ENCODE measurements around the gene CFL2. TPM values are rescaled to one million over a fixed set of nuclear protein-coding genes. Genes with fewer than 3 reads are reported as not detected.
"Not testable (repeated sequence)": the region's sequence is repeated elsewhere in the genome, so short reads cannot be mapped to it uniquely, and the experiment has no call there.

Gene CFL2
- total RNA-seq, result 241 TPM

GRCh38 chr14:34714320-34715126, at the start of gene CFL2:
Gene CFL2, minus strand, starts transcription at chr14:34714593. Its CDS starts 53 bp downstream, at chr14:34714540.
- no peaks in the 10 kb centered on the region for H3K27me3 ChIP-seq (ENCODE audit: control insufficient read depth in 3 of 3, insufficient read depth in 3 of 3, low read length in 3 of 3)

GRCh38 chr14:34755215-34755614, 40.8 kb upstream of the CFL2 start:
- no peak overlapping the region for H3K4me3 ChIP-seq (ENCODE audit: low read length in 3 of 3)
- H3K4me1 ChIP-seq (ENCODE audit: control insufficient read depth in 3 of 3, insufficient read depth in 3 of 3, low read length in 3 of 3), result no peaks in the 10 kb centered on the region
- no peak overlapping the region for H3K9ac ChIP-seq (ENCODE audit: low read depth in 1 of 3, low read length in 3 of 3)
- no peaks in the 10 kb centered on the region for H3K27me3 ChIP-seq (ENCODE audit: control insufficient read depth in 3 of 3, insufficient read depth in 3 of 3, low read length in 3 of 3)
- peaks cover 3 to 9% (median 9%) of the 10 kb centered on the region in 3 donors for H3K36me3 ChIP-seq (ENCODE audit: control insufficient read depth in 3 of 3, insufficient read depth in 3 of 3, low read length in 3 of 3)
- no peak overlapping the region for H3K27ac ChIP-seq (ENCODE audit: low read depth, low read length)
- H3K9me3 ChIP-seq (ENCODE audit: control insufficient read depth in 3 of 3, low read length in 3 of 3), result no peaks in the 10 kb centered on the region

More at GRCh38 chr14:34714320-34715126, at the start of gene CFL2:
- Histone ChIP-seq H3K4me3 (ENCODE audit: low read length in 3 of 3) (peak within 1 kb of the TSS; percentile 76 to 84 (median 81)), H3K9ac (ENCODE audit: low read depth in 1 of 3, low read length in 3 of 3) (peak within 1 kb of the TSS; percentile 91 to 93 (median 92)), H3K4me1 (ENCODE audit: control insufficient read depth in 3 of 3, insufficient read depth in 3 of 3, low read length in 3 of 3) (peaks cover 10 to 18% (median 14%) of the 10 kb centered on the region in 3 donors), H3K9me3 (ENCODE audit: control insufficient read depth in 3 of 3, low read length in 3 of 3) (no peaks in the 10 kb centered on the region), H3K27ac (ENCODE audit: low read depth, low read length) (peak within 1 kb of the TSS; percentile 86), H3K36me3 (ENCODE audit: control insufficient read depth in 3 of 3, insufficient read depth in 3 of 3, low read length in 3 of 3) (peaks cover 4 to 11% (median 10%) of the 10 kb centered on the region in 3 donors)

GRCh38 chr14:34754687-34755086, 40.3 kb upstream of the CFL2 start:
- peaks cover 3 to 9% (median 9%) of the 10 kb centered on the region in 3 donors for H3K36me3 ChIP-seq (ENCODE audit: control insufficient read depth in 3 of 3, insufficient read depth in 3 of 3, low read length in 3 of 3)
- H3K9me3 ChIP-seq (ENCODE audit: control insufficient read depth in 3 of 3, low read length in 3 of 3), result no peaks in the 10 kb centered on the region
- H3K4me1 ChIP-seq (ENCODE audit: control insufficient read depth in 3 of 3, insufficient read depth in 3 of 3, low read length in 3 of 3), result no peaks in the 10 kb centered on the region
- no peak overlapping the region for H3K9ac ChIP-seq (ENCODE audit: low read depth in 1 of 3, low read length in 3 of 3)
- no peak overlapping the region for H3K27ac ChIP-seq (ENCODE audit: low read depth, low read length)
- no peak overlapping the region for H3K4me3 ChIP-seq (ENCODE audit: low read length in 3 of 3)
- H3K27me3 ChIP-seq (ENCODE audit: control insufficient read depth in 3 of 3, insufficient read depth in 3 of 3, low read length in 3 of 3), result no peaks in the 10 kb centered on the region

GRCh38 chr14:34750670-34751069, 36.3 kb upstream of the CFL2 start:
- no peak overlapping the region for H3K4me3 ChIP-seq (ENCODE audit: low read length in 3 of 3)
- H3K36me3 ChIP-seq (ENCODE audit: control insufficient read depth in 3 of 3, insufficient read depth in 3 of 3, low read length in 3 of 3), result peaks cover 0 to 7% (median 3%) of the 10 kb centered on the region in 3 donors
- no peaks in the 10 kb centered on the region for H3K9me3 ChIP-seq (ENCODE audit: control insufficient read depth in 3 of 3, low read length in 3 of 3)
- no peaks in the 10 kb centered on the region for H3K4me1 ChIP-seq (ENCODE audit: control insufficient read depth in 3 of 3, insufficient read depth in 3 of 3, low read length in 3 of 3)
- no peak overlapping the region for H3K27ac ChIP-seq (ENCODE audit: low read depth, low read length)
- no peak overlapping the region for H3K9ac ChIP-seq (ENCODE audit: low read depth in 1 of 3, low read length in 3 of 3)
- H3K27me3 ChIP-seq (ENCODE audit: control insufficient read depth in 3 of 3, insufficient read depth in 3 of 3, low read length in 3 of 3), result no peaks in the 10 kb centered on the region

- no peak overlapping the region for H3K4me3 ChIP-seq (ENCODE audit: low read length in 3 of 3)
- peaks cover 0 to 7% (median 3%) of the 10 kb centered on the region in 3 donors for H3K36me3 ChIP-seq (ENCODE audit: control insufficient read depth in 3 of 3, insufficient read depth in 3 of 3, low read length in 3 of 3)
- H3K9me3 ChIP-seq (ENCODE audit: control insufficient read depth in 3 of 3, low read length in 3 of 3), result no peaks in the 10 kb centered on the region
- no peaks in the 10 kb centered on the region for H3K4me1 ChIP-seq (ENCODE audit: control insufficient read depth in 3 of 3, insufficient read depth in 3 of 3, low read length in 3 of 3)
- H3K27me3 ChIP-seq (ENCODE audit: control insufficient read depth in 3 of 3, insufficient read depth in 3 of 3, low read length in 3 of 3), result no peaks in the 10 kb centered on the region
- no peak overlapping the region for H3K27ac ChIP-seq (ENCODE audit: low read depth, low read length)
- no peak overlapping the region for H3K9ac ChIP-seq (ENCODE audit: low read depth in 1 of 3, low read length in 3 of 3)
Measured at GRCh38 chr14:34750233-34750632, 35.8 kb upstream of the CFL2 start.

- Histone ChIP-seq H3K9me3 (ENCODE audit: control insufficient read depth in 3 of 3, low read length in 3 of 3) (no peaks in the 10 kb centered on the region), H3K27me3 (ENCODE audit: control insufficient read depth in 3 of 3, insufficient read depth in 3 of 3, low read length in 3 of 3) (no peaks in the 10 kb centered on the region), H3K36me3 (ENCODE audit: control insufficient read depth in 3 of 3, insufficient read depth in 3 of 3, low read length in 3 of 3) (peaks cover 0 to 7% (median 3%) of the 10 kb centered on the region in 3 donors), H3K27ac (ENCODE audit: low read depth, low read length) (no peak overlapping the region), H3K4me1 (ENCODE audit: control insufficient read depth in 3 of 3, insufficient read depth in 3 of 3, low read length in 3 of 3) (no peaks in the 10 kb centered on the region), H3K4me3 (ENCODE audit: low read length in 3 of 3) (no peak overlapping the region), H3K9ac (ENCODE audit: low read depth in 1 of 3, low read length in 3 of 3) (no peak overlapping the region)
Measured at GRCh38 chr14:34749408-34749807, 35.0 kb upstream of the CFL2 start.

- no peaks in the 10 kb centered on the region for H3K9me3 ChIP-seq (ENCODE audit: control insufficient read depth in 3 of 3, low read length in 3 of 3)
- H3K27me3 ChIP-seq (ENCODE audit: control insufficient read depth in 3 of 3, insufficient read depth in 3 of 3, low read length in 3 of 3), result no peaks in the 10 kb centered on the region
- no peak overlapping the region for H3K4me3 ChIP-seq (ENCODE audit: low read length in 3 of 3)
- no peak overlapping the region for H3K9ac ChIP-seq (ENCODE audit: low read depth in 1 of 3, low read length in 3 of 3)
- no peaks in the 10 kb centered on the region for H3K4me1 ChIP-seq (ENCODE audit: control insufficient read depth in 3 of 3, insufficient read depth in 3 of 3, low read length in 3 of 3)
- no peak overlapping the region for H3K27ac ChIP-seq (ENCODE audit: low read depth, low read length)
- no peaks in the 10 kb centered on the region for H3K36me3 ChIP-seq (ENCODE audit: control insufficient read depth in 3 of 3, insufficient read depth in 3 of 3, low read length in 3 of 3)
Measured at GRCh38 chr14:34742270-34743115, 28.1 kb upstream of the CFL2 start.

- Histone ChIP-seq H3K9ac (ENCODE audit: low read depth in 1 of 3, low read length in 3 of 3) (no peak overlapping the region), H3K4me1 (ENCODE audit: control insufficient read depth in 3 of 3, insufficient read depth in 3 of 3, low read length in 3 of 3) (no peaks in the 10 kb centered on the region), H3K36me3 (ENCODE audit: control insufficient read depth in 3 of 3, insufficient read depth in 3 of 3, low read length in 3 of 3) (no peaks in the 10 kb centered on the region), H3K4me3 (ENCODE audit: low read length in 3 of 3) (no peak overlapping the region), H3K9me3 (ENCODE audit: control insufficient read depth in 3 of 3, low read length in 3 of 3) (no peaks in the 10 kb centered on the region), H3K27ac (ENCODE audit: low read depth, low read length) (no peak overlapping the region), H3K27me3 (ENCODE audit: control insufficient read depth in 3 of 3, insufficient read depth in 3 of 3, low read length in 3 of 3) (no peaks in the 10 kb centered on the region)
Measured at GRCh38 chr14:34741840-34742239, 27.4 kb upstream of the CFL2 start.

- H3K9me3 ChIP-seq (ENCODE audit: control insufficient read depth in 3 of 3, low read length in 3 of 3); H3K36me3 ChIP-seq (ENCODE audit: control insufficient read depth in 3 of 3, insufficient read depth in 3 of 3, low read length in 3 of 3); H3K4me1 ChIP-seq (ENCODE audit: control insufficient read depth in 3 of 3, insufficient read depth in 3 of 3, low read length in 3 of 3); H3K4me3 ChIP-seq (ENCODE audit: low read length in 3 of 3); H3K27me3 ChIP-seq (ENCODE audit: control insufficient read depth in 3 of 3, insufficient read depth in 3 of 3, low read length in 3 of 3); H3K9ac ChIP-seq (ENCODE audit: low read depth in 1 of 3, low read length in 3 of 3); H3K27ac ChIP-seq (ENCODE audit: low read depth, low read length): not testable (repeated sequence)
Measured at GRCh38 chr14:34740139-34740538, 25.7 kb upstream of the CFL2 start.

GRCh38 chr14:34737079-34737478, 22.7 kb upstream of the CFL2 start:
- H3K27ac ChIP-seq (ENCODE audit: low read depth, low read length); H3K9me3 ChIP-seq (ENCODE audit: control insufficient read depth in 3 of 3, low read length in 3 of 3); H3K36me3 ChIP-seq (ENCODE audit: control insufficient read depth in 3 of 3, insufficient read depth in 3 of 3, low read length in 3 of 3); H3K4me1 ChIP-seq (ENCODE audit: control insufficient read depth in 3 of 3, insufficient read depth in 3 of 3, low read length in 3 of 3); H3K4me3 ChIP-seq (ENCODE audit: low read length in 3 of 3); H3K9ac ChIP-seq (ENCODE audit: low read depth in 1 of 3, low read length in 3 of 3); H3K27me3 ChIP-seq (ENCODE audit: control insufficient read depth in 3 of 3, insufficient read depth in 3 of 3, low read length in 3 of 3): not testable (repeated sequence)
